ENCODE data around the gene ALCAM.

The ALCAM gene

GRCh38 chr3:105364128-105364527 lies 2.6 kb upstream of the ALCAM start:
- DNase-seq (ENCODE audit: low read depth in 1 of 2, low spot score in 1 of 2) = no peak
- Histone ChIP-seq H3K4me3 (replicated peaks; ENCODE audit: insufficient read depth, low read length) (no peak overlapping the region), H3K27me3 (ENCODE audit: insufficient read depth, poor library complexity, severe bottlenecking) (no peaks in the 10 kb centered on the region), H3K27ac (replicated peaks) (no peak overlapping the region)
- TF ChIP-seq GABPA (IDR thresholded peaks at IDR 0.05; ENCODE audit: low read depth) = no peak
- TF ChIP-seq CTCF (IDR thresholded peaks at IDR 0.05; ENCODE audit: insufficient read depth, low read length) = no peak
- TF ChIP-seq POLR2AphosphoS5 (IDR thresholded peaks at IDR 0.05; ENCODE audit: low read depth) = no peak
- TF ChIP-seq SPI1 (IDR thresholded peaks at IDR 0.05; ENCODE audit: borderline replicate concordance, low read depth) = no peak
- no peak for TF ChIP-seq REST (IDR thresholded peaks at IDR 0.05; ENCODE audit: insufficient replicate concordance, low read depth)

GRCh38 chr3:105365081-105365390 lies 1.7 kb upstream of the ALCAM start:
- TF ChIP-seq REST (IDR thresholded peaks at IDR 0.05; ENCODE audit: insufficient replicate concordance, low read depth) (no peak), SPI1 (IDR thresholded peaks at IDR 0.05; ENCODE audit: borderline replicate concordance, low read depth) (no peak), GABPA (IDR thresholded peaks at IDR 0.05; ENCODE audit: low read depth) (no peak), CTCF (IDR thresholded peaks at IDR 0.05; ENCODE audit: insufficient read depth, low read length) (no peak), POLR2AphosphoS5 (IDR thresholded peaks at IDR 0.05; ENCODE audit: low read depth) (no peak)
- no peak overlapping the region for H3K27ac ChIP-seq (replicated peaks)
- no peak for DNase-seq (ENCODE audit: low read depth in 1 of 2, low spot score in 1 of 2)
- H3K27me3 ChIP-seq (ENCODE audit: insufficient read depth, poor library complexity, severe bottlenecking) = no peaks in the 10 kb centered on the region
- H3K4me3 ChIP-seq (replicated peaks; ENCODE audit: insufficient read depth, low read length) = no peak overlapping the region

GRCh38 chr3:105365391-105366325 lies 1.1 kb upstream of the ALCAM start:
- no peak for TF ChIP-seq REST (IDR thresholded peaks at IDR 0.05; ENCODE audit: insufficient replicate concordance, low read depth)
- Histone ChIP-seq H3K27ac (replicated peaks) (no peak overlapping the region), H3K4me3 (replicated peaks; ENCODE audit: insufficient read depth, low read length) (peak overlapping the region; percentile 77), H3K27me3 (ENCODE audit: insufficient read depth, poor library complexity, severe bottlenecking) (no peaks in the 10 kb centered on the region)
- no peak for DNase-seq (ENCODE audit: low read depth in 1 of 2, low spot score in 1 of 2)
